ENCODE measurements around the gene FAM168B.

The FAM168B gene

GRCh38 chr2:131022731-131023130 is 70.5 kb downstream of the FAM168B start:
- no peak for DNase-seq (ENCODE audit: low read depth in 2 of 2)

GRCh38 chr2:131016826-131017741 is 76.2 kb downstream of the FAM168B start:
- no peak for DNase-seq (ENCODE audit: low read depth in 2 of 2)

GRCh38 chr2:131015764-131016163 is 77.5 kb downstream of the FAM168B start:
- no peak for DNase-seq (ENCODE audit: low read depth in 2 of 2)

DNA sequence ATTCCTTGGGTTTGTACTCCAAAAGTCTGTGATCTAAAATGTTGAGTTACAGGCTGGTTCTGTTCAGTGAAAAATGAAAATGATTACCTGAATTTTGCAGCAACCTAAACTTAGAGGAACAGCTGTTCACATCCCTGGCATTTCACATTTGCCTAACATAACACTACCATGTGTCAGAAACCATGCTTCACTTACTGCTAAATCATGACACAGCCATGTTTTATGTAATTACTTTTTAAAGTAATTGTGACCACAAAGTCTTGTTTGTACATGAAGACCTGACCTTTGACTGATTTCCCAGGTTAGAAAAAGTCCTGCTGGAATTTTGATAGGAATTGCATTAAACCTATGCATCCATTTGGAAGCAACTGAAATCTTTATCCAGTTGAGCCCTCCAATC is 79.1 kb downstream of the FAM168B start:
- DNase-seq (ENCODE audit: low read depth in 2 of 2): no peak

GRCh38 chr2:131011486-131011885 is 81.8 kb downstream of the FAM168B start:
- DNase-seq (ENCODE audit: low read depth in 2 of 2): no peak

DNA sequence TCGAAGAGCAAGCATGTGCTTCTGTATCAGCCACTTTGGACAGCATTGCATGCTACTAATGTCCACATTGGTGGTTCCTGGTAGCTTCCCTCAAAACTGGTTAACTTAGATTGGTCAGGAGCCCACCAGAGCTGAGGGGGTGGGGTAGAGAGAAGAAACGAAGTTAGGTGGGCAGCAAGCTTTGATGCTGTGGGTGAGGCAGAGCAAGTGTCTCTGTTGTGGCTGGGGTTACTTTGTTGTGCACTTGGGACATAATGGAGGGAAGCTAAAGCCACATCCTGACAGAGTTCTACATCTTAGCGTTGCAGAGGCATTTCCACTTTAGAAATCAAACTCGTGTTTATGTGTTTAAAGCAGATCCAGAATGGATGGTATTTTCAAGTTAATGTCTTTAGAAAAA is 82.7 kb downstream of the FAM168B start:
- DNase-seq (ENCODE audit: low read depth in 2 of 2): no peak

- DNase-seq (ENCODE audit: low read depth in 2 of 2): no peak
Observed at GRCh38 chr2:131009713-131010475, 83.4 kb downstream of the FAM168B start.

- no peak for DNase-seq (ENCODE audit: low read depth in 2 of 2)
Observed at GRCh38 chr2:131008967-131009366, 84.3 kb downstream of the FAM168B start.

- DNase-seq (ENCODE audit: low read depth in 2 of 2): no peak
Observed at GRCh38 chr2:131006561-131006960, 86.7 kb downstream of the FAM168B start.

DNA sequence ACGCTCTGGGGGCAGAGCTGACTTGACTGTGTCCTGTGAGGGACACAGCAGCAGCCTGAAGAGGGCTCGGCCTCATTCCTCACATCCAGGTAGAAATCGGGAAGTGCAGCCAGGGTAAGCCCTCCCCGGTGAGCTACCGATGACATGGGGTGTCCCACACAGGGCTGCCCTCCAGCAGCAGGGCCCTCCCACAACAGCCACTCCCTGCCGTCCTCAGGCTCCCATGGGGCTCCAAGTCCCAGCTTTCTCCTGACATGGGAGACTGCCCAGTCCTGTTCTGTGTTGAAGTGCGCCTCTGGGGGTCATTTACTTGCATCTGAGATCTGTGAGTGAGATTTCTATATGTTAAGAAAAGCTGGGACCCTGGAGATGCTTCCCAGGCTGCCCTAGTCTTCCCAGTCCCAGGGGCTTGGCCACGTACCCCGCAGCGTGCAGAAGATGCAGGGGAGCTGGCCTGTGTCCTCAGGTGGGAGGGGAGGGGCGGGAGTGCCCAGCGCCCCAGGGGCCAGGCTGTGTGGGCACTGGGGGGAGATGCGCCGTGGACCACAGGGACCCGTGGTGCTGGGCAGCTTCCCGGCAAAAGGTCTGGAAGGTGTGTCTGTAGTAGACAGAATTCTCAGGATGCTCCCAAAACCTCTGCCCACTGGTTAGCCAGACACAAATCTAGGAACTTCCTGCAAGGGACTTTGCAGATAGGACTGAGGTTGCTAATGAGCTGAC is 87.9 kb downstream of the FAM168B start:
- DNase-seq (ENCODE audit: low read depth in 2 of 2): no peak

DNA sequence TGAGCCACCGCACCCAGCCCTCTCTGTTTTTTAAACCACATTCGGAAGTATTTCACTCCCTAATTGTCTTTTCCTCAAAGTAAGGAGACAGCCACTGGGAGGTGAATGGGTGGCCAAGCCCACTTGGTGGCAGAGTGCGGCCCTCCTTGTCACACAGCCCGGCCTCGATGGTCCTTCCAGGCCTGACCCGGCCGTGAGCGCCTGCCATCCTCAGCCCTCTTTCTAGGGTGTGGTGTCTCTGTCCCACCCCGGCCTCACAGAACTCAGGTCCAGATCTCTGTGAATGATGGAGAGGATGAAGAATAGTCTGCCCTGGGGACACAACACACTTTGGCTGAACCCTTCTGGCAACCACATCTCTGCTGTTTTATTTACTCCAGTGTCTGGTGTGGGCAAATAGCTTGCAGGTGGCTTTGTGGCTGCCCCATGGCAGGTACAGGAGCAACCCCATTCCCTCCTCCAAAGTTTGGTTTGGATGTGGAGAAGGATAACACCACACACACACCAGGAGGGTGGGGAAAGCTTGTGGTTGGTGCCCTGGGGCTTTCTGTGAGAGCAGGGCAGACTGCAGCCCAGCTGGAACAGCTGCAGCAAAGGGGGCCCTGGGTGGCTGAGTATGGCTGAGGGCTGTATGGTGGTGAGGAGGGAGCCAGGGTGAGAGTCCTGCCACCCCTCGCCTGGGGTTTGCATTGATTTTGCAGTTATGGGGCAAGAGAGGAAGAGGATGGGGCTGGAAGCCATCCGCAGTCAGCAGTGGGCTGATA is 88.6 kb downstream of the FAM168B start:
- no peak for DNase-seq (ENCODE audit: low read depth in 2 of 2)

- DNase-seq (ENCODE audit: low read depth in 2 of 2): no peak
Observed at GRCh38 chr2:130998561-130998960, 94.7 kb downstream of the FAM168B start.

Measured in stimulated activated CD4-positive, alpha-beta T cell treated with anti-CD3 and anti-CD28 coated beads, Interleukin-15, amount 100 ng/mL, for 48 hours (primary cell).